Activated CD8-positive, alpha-beta memory T cell treated with anti-CD3 and anti-CD28 coated beads for 24 hours (primary cell): ENCODE data around the gene RIPK4.
"Not testable (repeated sequence)": the region's sequence is repeated elsewhere in the genome, so short reads cannot be mapped to it uniquely, and the experiment has no call there.

Experiments
- DNase-seq: peaks from one replicate; pipeline ENCODE4 v3.0.0-alpha.2; 2020

The RIPK4 gene

GRCh38 chr21:41794600-41794999 is 27.7 kb upstream of the RIPK4 start:
- DNase-seq: no peak

GRCh38 chr21:41792711-41793110 is 25.9 kb upstream of the RIPK4 start:
- DNase-seq: no peak

- DNase-seq: no peak
Observed at GRCh38 chr21:41786509-41786987, 19.7 kb upstream of the RIPK4 start.

- not testable (repeated sequence) for DNase-seq
Observed at GRCh38 chr21:41785262-41785661, 18.4 kb upstream of the RIPK4 start.

- DNase-seq: no peak
Observed at GRCh38 chr21:41784456-41785102, 17.7 kb upstream of the RIPK4 start.

- no peak for DNase-seq
Observed at GRCh38 chr21:41783476-41784180, 16.8 kb upstream of the RIPK4 start.

GRCh38 chr21:41781050-41781410 is 14.2 kb upstream of the RIPK4 start:
- no peak for DNase-seq

GRCh38 chr21:41780337-41781049 is 13.6 kb upstream of the RIPK4 start:
- DNase-seq: no peak

- no peak for DNase-seq
Observed at GRCh38 chr21:41779659-41780058, 12.8 kb upstream of the RIPK4 start.

GRCh38 chr21:41778930-41779600 is 12.2 kb upstream of the RIPK4 start:
- DNase-seq: no peak

- no peak for DNase-seq
Observed at GRCh38 chr21:41777951-41778815, 11.3 kb upstream of the RIPK4 start.

- no peak for DNase-seq
Observed at GRCh38 chr21:41776778-41777177, 9.9 kb upstream of the RIPK4 start.

GRCh38 chr21:41775149-41775472 is 8.3 kb upstream of the RIPK4 start:
- DNase-seq: no peak

GRCh38 chr21:41774467-41775148 is 7.8 kb upstream of the RIPK4 start:
- DNase-seq: no peak

GRCh38 chr21:41772351-41773080 is 5.7 kb upstream of the RIPK4 start:
- no peak for DNase-seq

- no peak for DNase-seq
Observed at GRCh38 chr21:41771625-41771945, 4.7 kb upstream of the RIPK4 start.

GRCh38 chr21:41770901-41771624 is 4.2 kb upstream of the RIPK4 start:
- no peak for DNase-seq

- DNase-seq: no peak
Observed at GRCh38 chr21:41769933-41770332, 3.1 kb upstream of the RIPK4 start.

GRCh38 chr21:41769521-41769920 is 2.7 kb upstream of the RIPK4 start:
- DNase-seq: no peak

GRCh38 chr21:41769111-41769510 is 2.3 kb upstream of the RIPK4 start:
- no peak for DNase-seq
